HTR-8/SVneo (cell line): Measurements from ENCODE around the gene LRRN4.

Experiments
- DNase-seq: peaks from one replicate; pipeline ENCODE4 v3.0.0; 2011; ENCODE audit warnings: low spot score, mixed read lengths; ENCODE audit not compliant: insufficient read length
- FAIRE-seq: peaks from 2 replicates; lab custom pipeline; 2011; peaks lifted over from hg19 to GRCh38; lab: Jason Lieb, UNC

LRRN4 gene

GRCh38 chr20:5990946-5991345, 62.9 kb downstream of the LRRN4 start:
- FAIRE-seq = no peak
- no peak for DNase-seq
